ENCODE results near the gene NOTCH3.

Gene NOTCH3

DNA sequence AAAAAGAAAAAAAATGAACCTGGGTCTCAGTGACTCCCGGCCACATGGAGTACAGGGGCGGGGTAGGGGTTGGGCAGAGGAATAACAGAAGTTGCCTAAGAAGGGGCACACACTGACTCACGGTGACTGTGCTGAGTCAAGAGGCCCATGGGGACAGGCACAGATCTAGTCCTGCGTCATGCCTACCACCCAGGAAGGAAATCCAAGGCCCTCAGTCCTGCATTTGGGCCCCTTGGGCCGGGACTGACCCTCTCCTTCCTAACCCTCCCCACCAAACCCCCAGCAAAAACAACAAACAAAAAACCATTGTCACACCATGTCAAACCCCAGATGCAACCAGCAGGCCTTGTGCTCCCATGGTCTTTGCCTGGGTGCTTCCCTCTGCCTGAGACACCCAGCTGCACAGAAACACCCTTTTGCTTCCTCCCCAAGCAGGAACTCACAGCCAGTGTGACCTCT lies 9.6 kb upstream of the NOTCH3 start:
- TF ChIP-seq, protein P1, sequence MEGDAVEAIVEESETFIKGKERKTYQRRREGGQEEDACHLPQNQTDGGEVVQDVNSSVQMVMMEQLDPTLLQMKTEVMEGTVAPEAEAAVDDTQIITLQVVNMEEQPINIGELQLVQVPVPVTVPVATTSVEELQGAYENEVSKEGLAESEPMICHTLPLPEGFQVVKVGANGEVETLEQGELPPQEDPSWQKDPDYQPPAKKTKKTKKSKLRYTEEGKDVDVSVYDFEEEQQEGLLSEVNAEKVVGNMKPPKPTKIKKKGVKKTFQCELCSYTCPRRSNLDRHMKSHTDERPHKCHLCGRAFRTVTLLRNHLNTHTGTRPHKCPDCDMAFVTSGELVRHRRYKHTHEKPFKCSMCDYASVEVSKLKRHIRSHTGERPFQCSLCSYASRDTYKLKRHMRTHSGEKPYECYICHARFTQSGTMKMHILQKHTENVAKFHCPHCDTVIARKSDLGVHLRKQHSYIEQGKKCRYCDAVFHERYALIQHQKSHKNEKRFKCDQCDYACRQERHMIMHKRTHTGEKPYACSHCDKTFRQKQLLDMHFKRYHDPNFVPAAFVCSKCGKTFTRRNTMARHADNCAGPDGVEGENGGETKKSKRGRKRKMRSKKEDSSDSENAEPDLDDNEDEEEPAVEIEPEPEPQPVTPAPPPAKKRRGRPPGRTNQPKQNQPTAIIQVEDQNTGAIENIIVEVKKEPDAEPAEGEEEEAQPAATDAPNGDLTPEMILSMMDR (IDR thresholded peaks at IDR 0.05; ENCODE audit: insufficient read depth, missing control alignments): no peak
- no peak for FAIRE-seq
- no peak for DNase-seq (ENCODE audit: insufficient read length, low spot score)

DNA sequence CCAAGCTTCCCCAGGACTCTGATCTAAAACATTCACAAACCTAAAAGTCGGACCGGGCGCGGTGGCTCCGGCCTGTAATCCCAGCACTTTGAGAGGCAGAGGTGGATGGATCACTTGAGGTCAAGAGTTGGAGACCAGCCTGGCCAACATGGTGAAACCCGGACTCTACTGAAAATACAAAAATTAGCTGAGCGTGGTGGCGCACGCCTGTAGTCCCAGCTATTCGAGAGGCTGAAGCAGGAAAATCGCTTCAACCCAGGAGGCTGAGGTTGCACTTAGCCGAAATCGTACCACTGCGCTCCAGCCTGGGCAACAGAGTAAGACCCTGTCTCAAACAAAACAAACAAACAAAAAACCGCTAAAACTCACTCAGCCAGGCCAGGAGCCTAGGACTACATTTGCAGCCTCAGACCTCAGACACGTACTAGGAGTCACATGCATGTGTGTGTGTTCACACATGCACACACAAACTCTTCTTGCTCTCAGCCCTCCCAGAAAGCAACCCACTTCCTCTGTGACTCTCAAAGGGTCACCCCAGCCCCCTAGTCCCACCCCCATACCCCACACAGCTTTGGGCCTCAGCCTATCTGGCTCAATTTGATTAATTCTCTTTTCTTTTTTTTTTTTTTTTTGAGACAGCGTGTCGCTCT lies 704 bp upstream of the NOTCH3 start:
- DNase-seq (ENCODE audit: insufficient read length, low spot score) (no peak), FAIRE-seq (no peak)
- TF ChIP-seq, protein P1 (IDR thresholded peaks at IDR 0.05; ENCODE audit: insufficient read depth, missing control alignments): no peak

DNA sequence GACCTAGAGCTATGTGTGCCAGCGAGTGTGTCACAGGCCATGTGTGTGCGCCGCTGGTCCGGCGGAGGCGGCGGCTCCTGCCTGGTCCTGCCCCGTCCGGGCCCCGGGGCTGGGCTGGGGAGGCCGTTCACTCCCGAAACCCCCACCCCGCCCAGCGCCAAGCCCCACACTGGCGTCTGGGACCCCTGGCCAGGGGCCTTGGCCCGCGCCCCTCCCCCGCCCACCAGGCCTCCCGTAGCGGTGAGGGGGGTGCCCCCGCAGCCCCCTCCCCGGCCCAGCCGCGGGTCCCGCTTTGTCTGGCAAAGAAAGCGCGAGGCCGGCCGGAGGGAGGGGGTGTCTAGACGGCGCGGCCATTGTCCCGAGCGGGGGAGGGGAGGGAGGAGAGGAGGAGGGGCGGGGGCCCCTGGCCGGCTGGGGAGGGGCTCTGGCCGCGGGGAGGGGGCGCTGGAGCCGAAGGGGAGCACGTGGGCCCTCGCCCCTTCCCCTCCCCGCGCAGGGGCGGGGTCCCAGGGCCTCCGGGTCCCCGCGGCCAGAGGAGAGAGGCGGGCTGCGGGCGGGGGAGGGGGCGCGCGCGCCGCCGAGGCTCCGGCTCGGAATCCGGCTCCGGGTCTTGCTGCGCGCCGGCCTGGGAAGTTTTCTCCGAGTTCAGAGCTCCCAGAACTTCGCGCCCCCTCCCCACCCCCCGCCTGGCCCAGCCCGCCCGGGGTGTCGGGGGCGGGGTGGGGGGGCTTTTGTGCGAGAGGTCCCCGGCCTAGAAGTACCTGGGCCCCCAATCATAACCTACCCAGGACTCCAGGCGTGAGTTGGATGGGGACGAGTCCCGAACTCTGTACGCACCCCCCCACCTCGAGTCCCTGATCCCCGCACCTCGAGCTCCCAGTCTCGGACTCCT lies 888 bp downstream of the NOTCH3 start:
- DNase-seq (ENCODE audit: insufficient read length, low spot score): peak; percentile 61
- no peak for FAIRE-seq

DNA sequence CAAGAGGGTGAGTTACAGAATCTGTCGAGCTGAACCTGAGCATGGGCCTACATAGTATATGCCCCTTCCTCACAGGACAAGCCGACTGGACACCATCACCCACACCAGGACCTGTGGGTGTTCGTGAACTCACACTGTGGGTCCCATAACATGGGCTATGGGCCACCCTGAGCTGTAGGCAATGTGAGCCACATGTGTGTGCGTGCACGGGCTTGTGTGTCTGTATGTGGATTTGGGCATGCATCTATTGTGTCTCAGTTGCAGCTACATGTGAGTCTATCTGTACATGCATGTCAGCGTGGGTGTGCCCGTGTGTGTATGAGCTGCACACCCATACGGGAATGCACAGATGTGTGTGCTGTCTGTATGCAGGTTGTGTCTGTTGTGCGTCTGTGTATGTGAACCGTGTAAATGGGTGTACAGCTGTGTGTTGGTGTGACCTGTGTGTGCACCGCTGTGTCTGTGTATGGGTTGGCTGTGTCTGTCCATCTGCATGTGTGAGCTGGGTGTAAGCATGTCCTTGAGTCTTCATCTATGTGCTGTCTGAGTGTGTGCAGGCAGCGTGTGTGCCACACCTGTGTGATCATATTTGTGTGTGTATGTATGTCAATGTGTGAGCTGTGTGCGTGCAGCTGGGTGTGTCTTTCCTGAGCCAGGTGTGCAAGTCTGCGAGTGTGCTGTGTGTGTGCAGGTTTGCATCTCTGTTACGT lies 1.7 kb downstream of the NOTCH3 start:
- no peak for FAIRE-seq
- TF ChIP-seq, protein P1 (IDR thresholded peaks at IDR 0.05; ENCODE audit: insufficient read depth, missing control alignments): no peak
- DNase-seq (ENCODE audit: insufficient read length, low spot score): no peak

More for the DNA sequence above, 888 bp downstream of the NOTCH3 start:
- TF ChIP-seq, protein P1 (IDR thresholded peaks at IDR 0.05; ENCODE audit: insufficient read depth, missing control alignments): no peak

DNA sequence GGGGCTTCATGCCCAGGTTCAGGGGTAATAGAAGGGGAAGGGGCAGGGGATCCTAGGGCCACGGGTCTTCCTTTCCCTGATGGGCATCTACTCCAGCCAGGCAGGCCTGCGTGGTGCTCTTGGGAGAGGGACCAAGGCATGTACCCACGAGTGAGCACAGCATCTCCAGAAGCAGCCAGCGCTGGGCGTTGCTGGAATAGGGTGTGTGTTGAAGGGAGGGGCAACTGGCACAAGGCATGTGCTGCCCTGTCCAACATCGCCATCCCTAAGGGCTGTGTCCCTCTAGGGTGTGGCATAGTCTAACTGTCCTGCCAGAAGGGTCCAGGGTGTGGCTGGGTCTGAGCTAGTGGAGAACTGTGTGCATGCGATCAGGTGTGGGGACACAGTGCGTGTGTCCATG lies 2.9 kb downstream of the NOTCH3 start:
- TF ChIP-seq, protein P1 (IDR thresholded peaks at IDR 0.05; ENCODE audit: insufficient read depth, missing control alignments): no peak
- no peak for FAIRE-seq
- no peak for DNase-seq (ENCODE audit: insufficient read length, low spot score)

DNA sequence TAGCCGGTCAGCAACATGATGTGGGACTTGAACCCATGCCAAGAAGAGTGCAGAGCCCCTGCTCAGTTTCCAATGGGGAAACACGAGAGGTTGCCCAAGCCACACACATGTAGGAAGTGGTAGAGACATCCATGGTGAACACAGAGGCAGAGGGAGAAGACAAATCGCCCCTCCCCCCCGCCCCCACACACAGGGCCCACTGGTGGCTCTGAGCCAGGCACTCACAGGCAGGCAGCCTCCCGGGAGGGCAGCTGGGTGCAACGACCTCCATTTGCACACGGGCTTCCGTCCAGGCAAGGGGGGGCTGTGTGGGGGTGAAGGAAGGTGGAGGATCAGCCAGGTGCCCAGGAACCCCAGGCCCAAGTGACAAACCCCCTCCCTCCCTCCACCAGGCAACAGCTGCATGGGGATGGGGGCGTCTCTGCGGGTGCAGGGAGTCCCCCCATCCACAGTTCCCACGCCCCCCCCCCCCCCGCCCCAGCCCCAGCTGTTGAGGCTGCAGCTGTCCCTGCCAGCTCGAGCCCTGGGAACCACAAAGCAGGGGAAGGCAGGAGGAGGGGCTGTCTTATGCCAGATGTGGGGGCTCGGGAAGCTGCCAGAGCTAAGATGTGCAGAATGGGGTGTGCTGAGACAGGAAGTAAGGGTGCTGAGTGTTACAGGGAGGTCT lies 3.4 kb downstream of the NOTCH3 start:
- TF ChIP-seq, protein P1 (IDR thresholded peaks at IDR 0.05; ENCODE audit: insufficient read depth, missing control alignments): no peak
- no peak for FAIRE-seq
- no peak for DNase-seq (ENCODE audit: insufficient read length, low spot score)
